Breast epithelium (tissue), 3 donors: Measurements from ENCODE around the gene MPO.

Experiments used
- POLR2A ChIP-seq: fragments of 450-650 bp; IDR thresholded peaks from one replicate; pipeline ENCODE4 v1.6.1; 2016; ENCODE audit warnings: antibody characterized with exemption, mild to moderate bottlenecking, moderate library complexity
- POLR2AphosphoS5 ChIP-seq, 3 donors: sonication (generic); formaldehyde crosslinking; IDR thresholded peaks; one replicate each; pipeline ENCODE4 v1.6.1; 2017; ENCODE audit warnings: antibody characterized with exemption in 3 of 3
- TF ChIP-seq, protein P1 (sequence below), 3 donors: fragments of 450-650 bp; IDR thresholded peaks; one replicate each; pipeline ENCODE4 v1.5.1; 2016 to 2017; ENCODE audit warnings: antibody characterized with exemption in 3 of 3, mild to moderate bottlenecking in 3 of 3, moderate library complexity in 3 of 3

DNA sequence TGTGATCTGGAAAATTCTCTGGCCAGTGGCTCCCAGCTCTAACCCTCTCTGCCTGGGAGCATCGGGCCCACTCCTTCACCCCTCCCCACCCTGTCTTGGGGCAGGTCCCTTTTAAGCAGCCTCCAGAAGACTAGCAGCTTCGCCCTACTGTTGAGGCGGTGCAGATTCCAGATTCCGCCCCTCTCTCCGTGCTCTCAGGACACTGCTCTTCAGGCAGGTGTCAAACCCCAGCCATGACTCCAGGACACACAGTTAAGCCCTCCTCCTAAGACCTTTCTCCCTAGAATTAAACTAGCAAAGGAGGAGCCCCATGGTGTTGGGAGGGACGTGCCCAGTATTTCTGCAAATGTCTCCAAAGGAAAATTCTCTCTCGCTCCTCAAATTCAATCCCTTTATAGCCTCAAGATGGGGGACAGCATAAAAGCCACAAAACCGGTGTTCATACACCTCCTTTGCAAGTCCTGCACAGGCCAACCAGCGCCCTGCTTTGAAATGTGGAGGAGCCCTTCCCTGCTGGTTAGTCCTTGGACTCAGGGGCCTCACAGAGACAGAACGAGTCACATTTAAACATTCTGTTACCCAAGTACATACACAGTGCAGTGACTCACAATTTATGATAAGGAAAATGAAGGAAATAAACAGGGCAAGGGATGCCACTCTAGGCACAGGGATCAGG is 35.2 kb downstream of the MPO start:
- TF ChIP-seq POLR2A: no peak
- TF ChIP-seq, protein P1, sequence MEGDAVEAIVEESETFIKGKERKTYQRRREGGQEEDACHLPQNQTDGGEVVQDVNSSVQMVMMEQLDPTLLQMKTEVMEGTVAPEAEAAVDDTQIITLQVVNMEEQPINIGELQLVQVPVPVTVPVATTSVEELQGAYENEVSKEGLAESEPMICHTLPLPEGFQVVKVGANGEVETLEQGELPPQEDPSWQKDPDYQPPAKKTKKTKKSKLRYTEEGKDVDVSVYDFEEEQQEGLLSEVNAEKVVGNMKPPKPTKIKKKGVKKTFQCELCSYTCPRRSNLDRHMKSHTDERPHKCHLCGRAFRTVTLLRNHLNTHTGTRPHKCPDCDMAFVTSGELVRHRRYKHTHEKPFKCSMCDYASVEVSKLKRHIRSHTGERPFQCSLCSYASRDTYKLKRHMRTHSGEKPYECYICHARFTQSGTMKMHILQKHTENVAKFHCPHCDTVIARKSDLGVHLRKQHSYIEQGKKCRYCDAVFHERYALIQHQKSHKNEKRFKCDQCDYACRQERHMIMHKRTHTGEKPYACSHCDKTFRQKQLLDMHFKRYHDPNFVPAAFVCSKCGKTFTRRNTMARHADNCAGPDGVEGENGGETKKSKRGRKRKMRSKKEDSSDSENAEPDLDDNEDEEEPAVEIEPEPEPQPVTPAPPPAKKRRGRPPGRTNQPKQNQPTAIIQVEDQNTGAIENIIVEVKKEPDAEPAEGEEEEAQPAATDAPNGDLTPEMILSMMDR (IDR thresholded peaks at IDR 0.05): no peak
- no peak for TF ChIP-seq POLR2AphosphoS5 (IDR thresholded peaks at IDR 0.05)
